ENCODE results near the gene ATMIN.
A peak's percentile ranks its signal among the peaks of the same experiment; 100 is the strongest.

The ATMIN gene, protein sequence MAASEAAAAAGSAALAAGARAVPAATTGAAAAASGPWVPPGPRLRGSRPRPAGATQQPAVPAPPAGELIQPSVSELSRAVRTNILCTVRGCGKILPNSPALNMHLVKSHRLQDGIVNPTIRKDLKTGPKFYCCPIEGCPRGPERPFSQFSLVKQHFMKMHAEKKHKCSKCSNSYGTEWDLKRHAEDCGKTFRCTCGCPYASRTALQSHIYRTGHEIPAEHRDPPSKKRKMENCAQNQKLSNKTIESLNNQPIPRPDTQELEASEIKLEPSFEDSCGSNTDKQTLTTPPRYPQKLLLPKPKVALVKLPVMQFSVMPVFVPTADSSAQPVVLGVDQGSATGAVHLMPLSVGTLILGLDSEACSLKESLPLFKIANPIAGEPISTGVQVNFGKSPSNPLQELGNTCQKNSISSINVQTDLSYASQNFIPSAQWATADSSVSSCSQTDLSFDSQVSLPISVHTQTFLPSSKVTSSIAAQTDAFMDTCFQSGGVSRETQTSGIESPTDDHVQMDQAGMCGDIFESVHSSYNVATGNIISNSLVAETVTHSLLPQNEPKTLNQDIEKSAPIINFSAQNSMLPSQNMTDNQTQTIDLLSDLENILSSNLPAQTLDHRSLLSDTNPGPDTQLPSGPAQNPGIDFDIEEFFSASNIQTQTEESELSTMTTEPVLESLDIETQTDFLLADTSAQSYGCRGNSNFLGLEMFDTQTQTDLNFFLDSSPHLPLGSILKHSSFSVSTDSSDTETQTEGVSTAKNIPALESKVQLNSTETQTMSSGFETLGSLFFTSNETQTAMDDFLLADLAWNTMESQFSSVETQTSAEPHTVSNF

DNA sequence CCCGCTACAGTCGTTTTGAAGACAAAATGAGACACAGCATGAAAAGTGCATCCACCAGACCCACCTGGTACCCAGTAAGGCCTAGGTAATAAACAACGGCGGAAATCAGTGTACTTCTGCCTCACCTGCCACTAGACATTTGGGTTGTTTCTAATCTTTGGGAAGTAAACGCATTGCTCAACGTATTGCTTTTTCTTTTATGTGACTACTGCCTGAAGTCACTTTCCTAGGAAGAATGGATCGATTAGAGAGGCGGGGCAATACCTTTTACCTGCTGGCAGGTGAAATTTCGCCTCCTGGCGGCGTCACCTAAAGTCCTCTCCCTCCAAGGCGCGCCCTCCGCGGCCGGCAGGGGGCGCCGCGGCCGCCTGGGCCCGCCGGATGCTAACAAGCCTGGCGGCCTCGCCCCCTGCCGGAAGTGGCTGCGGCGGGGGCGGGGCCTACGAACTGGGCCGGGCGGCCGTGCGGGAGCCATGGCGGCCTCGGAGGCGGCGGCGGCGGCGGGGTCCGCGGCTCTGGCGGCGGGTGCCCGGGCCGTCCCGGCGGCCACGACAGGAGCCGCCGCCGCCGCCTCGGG lies at the start of gene ATMIN:
ATMIN (plus strand) TSS at position 445 of the 577 bp plus-strand sequence; CDS start at position 474, 29 bp downstream.
- FAIRE-seq, result no peak

DNA sequence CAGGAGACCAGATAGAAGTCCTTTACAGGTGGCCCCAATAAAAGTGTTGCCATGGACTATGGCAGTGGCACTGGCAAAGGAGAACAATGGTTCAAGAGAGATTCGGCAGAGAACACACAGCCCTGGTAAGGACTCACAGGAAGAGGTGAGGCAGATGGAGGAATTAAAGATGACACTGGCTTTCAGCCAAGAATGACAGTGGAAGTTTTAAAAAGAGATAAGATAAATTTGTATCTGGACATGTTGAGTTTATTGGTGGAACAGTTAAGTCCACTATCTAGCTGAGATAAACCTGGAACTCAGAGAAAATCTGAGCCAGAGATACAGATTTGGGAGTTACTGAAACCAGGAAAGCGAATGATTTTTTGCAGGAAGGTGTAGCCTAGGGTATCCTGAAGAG lies 49.1 kb upstream of the ATMIN start:
- no peak for FAIRE-seq

DNA sequence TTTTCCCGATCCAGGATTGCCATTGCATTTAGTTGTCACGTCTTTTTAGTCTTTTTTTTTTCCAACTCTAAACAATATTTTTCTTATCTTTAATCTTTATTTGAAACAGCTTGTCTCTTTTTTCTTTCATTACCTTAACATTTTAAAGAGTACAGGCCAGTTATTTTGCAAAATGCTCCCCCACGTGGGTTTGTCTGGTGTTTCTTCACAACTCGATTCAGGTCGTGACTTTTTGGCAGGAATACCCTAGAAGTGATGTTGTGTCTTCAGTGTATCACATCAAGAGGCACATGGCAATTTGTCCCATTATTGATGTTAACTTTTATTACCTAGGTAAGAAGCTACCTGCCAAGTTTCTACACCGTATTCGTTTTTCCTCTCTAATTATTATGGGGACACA lies 46.9 kb upstream of the ATMIN start:
- no peak for FAIRE-seq

DNA sequence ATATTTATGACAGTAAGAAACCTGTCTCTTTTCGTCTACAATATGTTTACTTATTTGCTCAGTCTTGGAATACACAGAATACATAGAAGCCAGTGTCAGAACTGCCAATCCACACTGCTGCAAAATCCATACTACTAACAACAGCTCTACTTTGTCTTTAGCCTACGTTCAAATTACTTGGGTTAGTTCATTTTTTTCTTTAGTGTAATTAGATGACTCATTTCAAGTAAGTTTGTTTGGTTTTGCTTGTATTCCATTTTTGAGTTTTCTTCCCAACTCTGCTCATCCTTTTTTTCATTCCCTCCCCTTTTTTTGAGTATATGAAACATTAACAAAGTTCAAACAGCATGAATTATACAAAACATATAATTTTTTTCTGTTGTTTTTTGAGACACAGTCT lies 45.8 kb upstream of the ATMIN start:
- FAIRE-seq, result no peak

DNA sequence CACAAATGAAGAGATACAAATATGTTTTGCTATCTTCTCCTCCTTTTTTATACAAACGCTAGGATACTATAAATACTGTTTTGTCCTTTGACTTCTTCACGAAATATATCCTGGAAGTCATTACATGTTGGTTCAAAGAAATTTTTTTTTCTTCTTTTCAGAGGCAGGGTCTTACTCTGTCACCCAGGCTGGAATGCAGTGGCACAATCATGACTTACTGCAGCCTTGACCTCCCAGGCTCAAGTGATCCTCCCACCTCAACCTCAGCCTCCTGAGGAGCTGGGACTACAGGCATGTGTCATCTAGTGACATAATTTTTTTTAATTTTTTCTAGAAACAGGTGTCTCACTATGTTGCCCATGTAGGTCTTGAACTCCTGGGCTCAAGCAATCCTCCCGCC lies 45.1 kb upstream of the ATMIN start:
- no peak for FAIRE-seq

DNA sequence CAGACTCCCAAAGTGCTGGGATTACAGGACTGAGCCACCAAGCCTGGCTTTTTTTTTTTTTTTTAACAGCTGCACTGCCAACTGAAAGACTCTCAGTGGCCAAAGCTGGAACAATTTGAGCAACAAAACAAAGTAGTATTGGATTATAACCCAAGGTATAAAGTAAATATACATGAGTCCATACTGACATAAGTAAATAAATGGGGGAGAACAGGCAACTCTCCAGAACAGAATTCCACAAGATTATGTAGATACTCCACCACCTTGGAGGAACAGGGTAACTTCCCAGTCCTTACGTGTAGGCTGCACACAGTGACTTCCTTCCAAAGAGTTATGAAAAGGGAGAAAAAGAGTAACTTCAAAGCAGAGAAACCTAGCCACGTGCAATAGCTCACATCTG lies 44.7 kb upstream of the ATMIN start:
- FAIRE-seq, result no peak

DNA sequence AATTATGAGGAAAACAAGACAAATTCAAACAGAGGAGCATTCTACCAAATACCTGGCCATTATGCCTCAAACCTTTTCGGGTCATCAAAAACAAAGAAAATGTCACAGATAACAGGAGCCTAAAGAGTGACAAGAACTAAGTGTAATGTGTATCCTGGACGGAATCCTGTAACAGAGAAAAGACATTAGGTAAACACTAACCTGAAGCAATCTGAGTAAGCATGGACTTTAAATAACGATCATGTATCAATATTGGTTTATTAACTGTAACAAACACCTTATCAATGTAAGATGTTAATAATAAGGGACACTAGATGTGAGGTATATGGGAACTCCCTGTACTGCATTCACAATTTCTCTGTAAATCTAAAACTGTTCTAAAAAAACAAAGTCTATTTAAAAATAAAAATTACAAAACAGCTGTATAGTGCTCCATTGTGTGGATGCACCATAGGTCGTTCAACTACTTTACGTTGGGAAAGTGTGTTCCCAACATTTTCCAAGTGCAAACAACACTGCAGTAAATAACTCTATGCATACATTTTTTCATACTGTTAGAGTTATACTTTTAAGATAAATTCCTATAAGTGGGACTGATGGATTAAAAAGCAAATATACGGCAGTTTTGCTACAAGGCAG lies 43.7 kb upstream of the ATMIN start:
- FAIRE-seq, result no peak

DNA sequence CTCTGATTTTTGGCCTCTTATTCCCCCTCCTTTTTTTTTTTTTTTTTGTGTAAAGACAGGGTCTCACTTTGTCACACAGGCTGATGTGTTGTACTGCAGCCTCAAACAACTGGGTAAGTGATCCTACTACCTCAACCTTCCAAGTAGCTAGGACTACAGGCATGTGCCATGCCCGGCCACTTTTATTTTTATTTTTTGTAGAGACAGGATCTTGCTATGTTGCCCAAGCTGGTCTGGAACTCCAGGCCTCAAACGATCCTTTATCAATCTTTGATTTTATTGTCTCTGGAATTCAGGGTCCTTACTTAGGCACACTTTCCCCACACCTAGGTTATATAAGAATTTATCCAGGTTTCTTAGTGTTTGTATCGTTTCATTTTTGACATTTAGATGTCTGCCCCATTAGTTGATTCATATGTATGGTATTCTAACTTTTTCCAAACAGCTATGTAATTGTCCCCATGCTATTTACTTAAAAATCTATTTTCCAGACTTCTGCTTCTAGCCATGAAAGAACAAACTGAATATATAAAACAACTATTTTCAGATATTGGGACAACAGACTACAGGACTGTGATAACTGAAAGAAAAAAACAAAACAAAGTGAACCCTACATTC lies 42.9 kb upstream of the ATMIN start:
- no peak for FAIRE-seq

DNA sequence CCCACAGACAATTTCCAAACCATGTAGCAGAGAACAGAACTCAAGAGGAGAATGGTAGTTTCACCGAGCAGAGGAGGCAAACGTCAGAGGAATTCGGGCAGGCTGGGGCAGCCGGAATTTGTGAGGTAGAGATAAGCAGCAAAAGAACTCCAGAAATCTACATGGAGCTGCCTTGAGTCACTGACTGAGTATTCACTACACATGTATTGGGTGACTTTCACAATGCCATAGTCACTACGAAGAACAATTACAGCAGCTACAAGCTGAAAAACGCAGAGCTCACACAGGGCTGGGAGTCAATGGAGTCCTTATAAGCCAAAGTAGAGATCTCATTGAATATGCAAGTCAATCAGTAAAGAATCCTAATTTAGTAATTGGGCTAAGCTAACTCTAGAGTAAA lies 42.3 kb upstream of the ATMIN start:
- no peak for FAIRE-seq

DNA sequence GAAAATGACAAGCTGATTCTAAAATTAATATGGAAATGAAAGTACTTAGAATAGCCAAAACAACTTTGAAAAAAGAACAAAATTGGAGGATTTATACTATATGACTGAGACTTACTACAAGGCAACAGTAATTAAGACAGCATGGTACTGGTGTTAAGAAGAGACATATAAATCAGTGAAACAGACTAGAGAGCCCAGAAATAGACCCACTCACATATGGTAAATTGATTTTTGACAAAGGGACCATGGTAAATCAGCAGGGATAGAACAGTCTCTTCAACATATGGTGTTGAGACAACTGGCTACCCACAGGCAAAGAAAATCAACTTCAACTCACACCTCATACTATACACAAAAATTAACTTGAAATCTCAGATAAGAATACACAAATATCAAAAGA lies 41.8 kb upstream of the ATMIN start:
- FAIRE-seq, result no peak

DNA sequence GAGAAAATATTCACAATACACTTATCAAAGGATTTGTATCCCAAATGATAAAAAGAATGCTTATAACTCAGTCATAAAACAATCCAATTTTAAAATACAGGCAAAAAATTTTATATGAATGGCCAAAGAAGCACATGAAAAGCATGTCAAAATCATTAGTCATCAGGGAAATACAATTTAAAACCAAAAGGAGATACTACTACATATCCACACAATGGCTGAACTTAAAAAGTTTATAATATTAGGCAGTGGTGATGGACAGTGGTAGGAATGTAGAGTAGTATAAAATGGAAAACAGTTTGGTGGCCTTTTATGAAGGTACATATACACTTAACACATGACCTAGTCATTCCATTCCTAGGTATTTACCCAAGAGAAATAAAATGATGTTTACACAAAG lies 41.2 kb upstream of the ATMIN start:
- FAIRE-seq, result no peak

DNA sequence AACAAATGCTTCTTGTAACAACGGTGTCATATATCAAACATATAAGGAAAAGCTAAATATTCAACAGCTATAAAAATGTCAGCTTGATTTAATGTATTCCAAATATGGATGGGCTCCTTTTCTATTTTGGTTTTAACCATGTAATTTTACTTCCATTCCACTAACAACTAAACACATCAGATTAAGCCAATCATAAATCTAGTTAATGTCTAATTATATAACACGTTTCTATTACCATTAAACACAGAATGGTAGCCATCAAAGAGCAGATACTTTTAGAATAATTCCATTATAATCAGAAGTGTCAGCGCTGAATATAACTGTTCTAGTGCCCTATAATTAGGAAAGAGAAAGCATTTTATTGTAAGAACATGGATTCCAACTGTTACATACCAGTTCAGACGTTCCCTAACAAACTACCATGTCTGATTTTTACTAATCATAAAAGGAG lies 38.9 kb upstream of the ATMIN start:
- no peak for FAIRE-seq

DNA sequence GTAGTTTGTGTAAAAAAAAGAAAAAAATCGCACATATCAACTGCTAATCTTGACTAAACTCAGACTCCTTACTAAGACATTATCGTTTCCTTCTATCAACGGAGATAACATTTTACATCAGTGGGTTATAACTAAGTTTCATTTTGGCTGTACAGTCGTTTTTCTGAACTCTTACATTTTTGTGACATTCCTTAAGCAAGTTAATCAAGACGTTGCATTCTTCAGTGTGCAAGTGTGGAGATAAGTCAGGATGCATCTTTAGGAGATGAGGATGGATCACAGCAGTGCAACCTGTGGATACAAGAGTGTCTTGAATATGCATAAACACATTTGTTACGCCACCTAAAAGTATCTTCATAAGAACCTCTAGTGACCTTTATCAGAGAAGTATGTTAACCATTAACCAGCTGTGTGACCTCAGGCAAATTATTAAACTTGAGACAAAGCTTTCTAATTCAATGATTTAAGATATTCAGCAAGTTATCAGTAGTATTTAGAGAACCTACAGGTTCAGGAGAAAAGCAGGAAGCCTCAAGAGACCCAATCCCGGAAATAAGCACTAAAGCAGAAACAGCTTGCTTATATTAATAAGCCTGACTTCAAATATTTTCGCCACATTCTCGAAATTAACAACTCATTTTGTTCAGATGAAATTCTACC lies 38.4 kb upstream of the ATMIN start:
- FAIRE-seq, result no peak

DNA sequence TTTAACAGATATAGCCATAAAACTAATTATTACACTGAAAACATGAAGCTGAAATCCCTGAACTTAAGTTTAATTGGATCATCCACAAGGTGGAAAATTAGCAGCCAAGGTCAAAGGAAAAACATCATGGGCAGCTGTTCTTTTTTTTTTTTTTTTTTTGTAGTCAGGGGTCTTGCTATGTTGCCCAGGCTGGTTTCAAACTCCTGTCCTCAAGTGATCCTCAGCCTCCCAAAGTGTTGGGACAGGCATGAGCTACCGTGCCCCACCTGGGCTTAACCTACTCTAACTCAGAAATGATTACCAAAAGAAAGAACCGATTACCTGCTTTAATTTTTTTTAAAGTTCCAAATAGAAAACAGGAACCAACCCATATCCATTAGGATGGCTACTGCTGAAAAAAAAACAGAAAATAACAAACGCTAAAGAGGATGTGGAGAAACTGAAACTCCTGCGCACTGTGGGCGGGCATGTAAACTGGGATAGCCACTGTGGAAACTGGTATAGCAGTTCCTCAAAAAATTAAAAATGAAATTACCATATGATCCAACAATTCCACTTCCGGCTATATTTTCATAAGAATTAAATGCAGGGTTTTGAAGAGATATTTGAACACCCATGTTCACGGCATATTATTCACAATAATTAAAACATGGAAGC lies 37.5 kb upstream of the ATMIN start:
- no peak for FAIRE-seq

DNA sequence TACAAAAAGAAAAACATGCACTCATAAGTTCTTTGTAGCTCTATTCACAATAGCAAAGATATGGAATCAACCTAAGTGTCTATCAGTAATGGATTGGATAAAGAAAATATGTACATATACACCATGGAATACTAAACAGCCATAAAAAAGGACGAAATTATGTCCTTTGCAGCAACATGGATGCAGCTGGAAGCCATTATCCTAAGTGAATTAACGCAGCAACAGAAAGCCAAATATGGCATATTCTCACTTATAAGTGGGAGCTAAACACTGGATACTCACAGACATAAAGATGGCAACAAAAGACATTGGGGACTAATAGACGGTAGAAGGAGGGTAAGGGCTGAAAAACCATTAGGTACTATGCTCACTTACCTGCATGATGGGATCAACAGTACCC lies 34.8 kb upstream of the ATMIN start:
- FAIRE-seq, result no peak

DNA sequence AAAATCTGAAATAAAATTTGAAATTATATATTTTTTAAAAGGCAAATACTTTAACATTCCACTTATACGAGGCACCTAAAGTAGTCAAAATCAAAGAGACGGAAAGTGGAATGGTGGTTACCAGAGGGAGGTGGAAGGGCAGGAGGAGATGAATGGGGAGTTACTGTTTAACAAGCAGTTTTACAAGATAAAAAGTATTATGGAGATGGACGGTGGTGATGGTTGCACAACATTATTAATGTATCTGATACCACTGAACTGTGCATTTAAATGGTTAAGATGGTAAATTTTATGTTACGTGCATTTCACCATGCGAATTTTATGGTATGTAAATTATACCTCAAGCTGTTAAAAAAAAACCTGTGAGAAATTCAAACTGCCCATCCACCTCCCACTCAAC lies 34.3 kb upstream of the ATMIN start:
- no peak for FAIRE-seq

DNA sequence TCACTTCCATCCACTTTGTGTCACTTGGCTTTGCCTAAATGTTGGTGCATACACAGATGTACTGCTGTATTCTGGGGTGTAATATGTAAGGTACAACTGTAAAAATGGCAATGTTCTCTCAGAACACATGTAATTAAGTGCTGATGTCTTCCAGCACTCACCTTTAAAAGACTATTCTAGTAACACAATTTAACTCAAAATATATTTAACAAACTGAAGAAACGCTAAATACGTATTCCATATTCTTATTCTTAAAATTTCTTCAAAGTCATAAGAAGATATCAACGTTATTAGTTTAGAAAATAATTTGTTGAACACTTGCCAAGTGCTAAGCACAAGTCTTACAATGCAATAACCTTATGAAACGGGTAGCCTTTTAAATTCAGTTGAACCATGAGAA lies 32.6 kb upstream of the ATMIN start:
- FAIRE-seq, result no peak

DNA sequence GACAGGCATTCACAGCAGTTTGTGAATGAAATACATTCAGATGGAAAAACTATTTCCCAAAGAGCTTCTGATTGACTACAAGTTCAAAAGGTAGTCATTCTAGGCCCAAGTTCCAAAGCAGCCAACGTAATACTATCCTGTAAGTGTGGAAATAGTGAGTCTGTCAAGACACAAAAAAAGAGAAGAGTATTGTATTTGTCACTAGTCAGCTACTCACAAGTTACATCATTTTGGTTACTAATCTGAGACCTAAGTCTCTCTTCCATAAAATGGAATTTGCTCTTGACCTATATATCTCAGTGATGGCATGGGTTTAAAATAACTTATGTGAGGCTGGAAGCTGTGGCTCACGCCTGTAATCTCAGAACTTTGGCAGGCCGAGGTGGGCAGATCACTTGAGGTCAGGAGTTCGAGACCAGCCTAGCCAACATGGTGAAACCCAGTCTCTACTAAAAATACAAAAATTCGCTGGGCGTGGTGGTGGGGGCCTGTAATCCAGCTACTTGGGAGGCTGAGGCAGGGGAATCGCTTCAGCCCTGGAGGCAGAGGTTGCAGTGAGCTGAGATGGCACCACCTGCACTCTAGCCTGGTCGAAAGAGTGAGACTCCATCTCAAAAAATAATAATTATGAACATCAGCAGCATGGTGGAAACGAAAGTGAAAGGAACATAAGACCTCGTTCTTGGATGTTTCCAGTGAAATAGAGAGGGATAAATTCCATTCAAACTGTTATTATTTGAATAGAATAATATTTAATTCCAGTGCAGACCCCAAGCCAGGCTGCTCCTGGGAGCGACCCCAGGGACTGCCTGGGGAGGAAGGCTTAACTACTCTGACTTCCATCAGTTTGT lies 31.8 kb upstream of the ATMIN start:
- no peak for FAIRE-seq

DNA sequence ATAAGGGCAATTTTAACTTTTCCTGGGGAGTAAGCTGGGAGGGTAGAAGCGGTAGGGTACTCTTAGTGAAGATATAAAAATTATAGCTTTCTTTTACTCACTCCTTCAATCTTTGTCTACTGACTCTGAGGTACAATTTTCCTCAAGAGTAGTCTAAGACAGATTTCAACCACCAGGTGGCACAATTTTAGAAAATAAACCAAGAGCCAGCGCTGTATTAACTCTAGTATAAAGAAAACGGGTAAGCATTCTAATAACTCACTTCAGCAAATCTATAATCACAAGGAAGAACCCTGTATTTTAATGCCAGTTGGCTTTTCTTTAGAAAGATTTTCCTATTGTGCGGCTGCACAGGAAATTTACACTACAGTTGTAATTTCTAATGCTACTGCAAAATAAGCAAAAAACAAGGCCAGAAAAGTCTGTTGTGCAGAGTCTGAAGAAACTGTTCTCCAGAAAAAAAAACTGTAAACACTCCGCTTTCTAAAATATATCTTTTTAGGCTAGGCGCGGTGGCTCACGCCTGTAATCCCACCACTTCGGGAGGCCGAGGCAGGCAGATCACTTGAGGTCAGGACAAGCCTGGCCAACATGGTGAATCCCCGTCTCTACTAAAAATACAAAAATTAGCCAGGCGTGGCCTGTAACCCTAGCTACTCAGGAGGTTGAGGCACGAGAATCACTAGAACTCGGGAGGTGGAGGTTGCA lies 30.8 kb upstream of the ATMIN start:
- peak; percentile 19 for FAIRE-seq

DNA sequence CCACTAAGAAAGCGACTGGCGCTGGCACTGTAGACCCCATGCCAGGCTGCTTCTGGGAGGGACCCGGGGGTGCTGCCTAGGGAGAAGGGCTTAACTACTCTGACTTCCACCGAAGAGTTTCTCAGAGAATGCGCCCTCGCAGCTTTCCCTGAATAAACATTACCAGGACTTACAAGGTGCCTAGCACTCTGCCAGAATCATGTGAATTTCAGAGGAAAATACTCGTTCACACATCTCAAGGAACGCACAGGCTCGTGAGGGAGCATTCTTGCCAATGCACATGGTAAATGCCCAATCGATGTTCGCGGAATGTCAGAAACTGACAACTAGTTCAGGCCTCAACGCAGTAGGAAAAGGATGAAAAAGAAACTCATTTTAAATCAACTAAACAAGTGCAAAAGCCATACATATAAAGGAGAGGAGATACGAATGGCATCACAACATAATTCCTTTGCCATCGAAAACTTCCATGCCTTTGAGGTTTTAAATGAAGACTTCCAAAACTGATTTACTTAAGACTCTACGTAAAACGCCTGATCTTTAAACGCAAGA lies 30.0 kb upstream of the ATMIN start:
- no peak for FAIRE-seq
